Measurements from ENCODE around the gene PTPRD.
"Not testable (repeated sequence)": the region's sequence is repeated elsewhere in the genome, so short reads cannot be mapped to it uniquely, and the experiment has no call there.

The PTPRD gene

DNA sequence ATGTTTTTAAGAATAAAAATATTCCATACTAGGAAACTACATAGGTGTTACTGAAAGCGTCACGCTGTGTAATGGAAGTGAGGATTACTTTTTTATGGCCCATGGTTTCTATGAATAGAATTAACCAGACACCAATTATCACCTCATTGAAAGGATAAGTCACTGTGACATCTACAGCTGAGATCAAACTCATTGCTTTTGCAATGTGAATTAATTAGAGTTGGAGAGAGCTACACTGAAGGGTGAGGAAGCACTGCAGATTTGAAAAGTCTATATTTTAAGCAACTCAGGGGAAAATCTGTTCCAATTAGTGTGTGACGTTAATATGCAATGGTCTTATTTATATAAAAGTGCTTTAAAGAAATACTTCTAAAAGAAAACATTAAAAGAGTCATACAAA is 1513.2 kb downstream of the PTPRD start:
- POLR2A ChIA-PET = no interaction called here
- CTCF ChIA-PET = no interaction called here
- no peak overlapping the region for H3K27ac ChIP-seq (ENCODE audit: extremely low read depth, low read depth, low read length)

DNA sequence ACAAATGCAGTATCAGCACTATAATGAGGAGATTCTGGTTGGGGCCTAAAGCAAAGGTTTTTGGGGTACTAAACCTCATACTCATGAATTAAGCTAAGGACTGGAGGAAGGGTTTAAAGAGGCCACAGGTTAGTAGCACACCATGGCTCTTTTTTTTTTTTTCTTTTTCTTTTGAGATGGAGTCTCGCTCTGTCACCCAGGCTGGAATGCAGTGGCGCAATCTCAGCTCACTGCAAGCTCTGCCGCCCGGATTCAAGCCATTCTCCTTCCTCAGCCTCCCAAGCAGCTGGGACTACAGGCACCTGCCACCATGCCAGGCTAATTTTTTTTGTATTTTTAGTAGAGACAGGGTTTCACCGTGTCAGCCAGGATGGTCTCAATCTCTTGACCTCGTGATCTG is 1515.5 kb downstream of the PTPRD start:
- CTCF ChIA-PET = interaction anchor here (0.7 kb wide), 1 partner anchor 1493 kb away, joined by 3 read pairs; no protein-coding TSS in a partner anchor
- H3K4me3 ChIP-seq (ENCODE audit: low read depth, low read length); H3K9me3 ChIP-seq (ENCODE audit: control insufficient read depth, insufficient read depth, low read depth, low read length); H3K27ac ChIP-seq (ENCODE audit: extremely low read depth, low read depth, low read length); H3K4me1 ChIP-seq (ENCODE audit: control insufficient read depth, insufficient read depth, low read length); H3K36me3 ChIP-seq (ENCODE audit: control insufficient read depth in 2 of 2, insufficient read depth in 1 of 2, low read length in 2 of 2); POLR2A ChIA-PET: not testable (repeated sequence)

More for the DNA sequence above, 1513.2 kb downstream of the PTPRD start:
- Histone ChIP-seq H3K9me3 (ENCODE audit: control insufficient read depth, insufficient read depth, low read depth, low read length) (no peaks in the 10 kb centered on the region), H3K4me3 (ENCODE audit: low read depth, low read length) (no peak overlapping the region), H3K36me3 (ENCODE audit: control insufficient read depth in 2 of 2, insufficient read depth in 1 of 2, low read length in 2 of 2) (no peaks in the 10 kb centered on the region), H3K4me1 (ENCODE audit: control insufficient read depth, insufficient read depth, low read length) (no peaks in the 10 kb centered on the region)
- TF ChIP-seq ZNF658 (tag by site-specific recombination; IDR thresholded peaks at IDR 0.05) (no peak), ZNF19 (tag by site-specific recombination; IDR thresholded peaks at IDR 0.05; ENCODE audit: low read depth) (no peak), KLF16 (tag by site-specific recombination; IDR thresholded peaks at IDR 0.05) (no peak), ZNF140 (tag by site-specific recombination; IDR thresholded peaks at IDR 0.05) (no peak), SP2 (tag by site-specific recombination; IDR thresholded peaks at IDR 0.05) (no peak), ZNF133 (tag by site-specific recombination; IDR thresholded peaks at IDR 0.05) (no peak), SALL2 (tag by site-specific recombination; IDR thresholded peaks at IDR 0.05; ENCODE audit: borderline replicate concordance) (no peak), ZNF37A (tag by site-specific recombination; IDR thresholded peaks at IDR 0.05) (no peak), ZNF530 (tag by site-specific recombination; IDR thresholded peaks at IDR 0.05; ENCODE audit: low read depth) (no peak), YY1 (tag by site-specific recombination; IDR thresholded peaks at IDR 0.05) (no peak), ZNF76 (tag by site-specific recombination; IDR thresholded peaks at IDR 0.05; ENCODE audit: borderline replicate concordance, low read depth) (no peak), ZNF777 (tag by site-specific recombination; IDR thresholded peaks at IDR 0.05; ENCODE audit: borderline replicate concordance) (no peak), KLF10 (tag by site-specific recombination; IDR thresholded peaks at IDR 0.05) (no peak)
- TF ChIP-seq, protein P1, sequence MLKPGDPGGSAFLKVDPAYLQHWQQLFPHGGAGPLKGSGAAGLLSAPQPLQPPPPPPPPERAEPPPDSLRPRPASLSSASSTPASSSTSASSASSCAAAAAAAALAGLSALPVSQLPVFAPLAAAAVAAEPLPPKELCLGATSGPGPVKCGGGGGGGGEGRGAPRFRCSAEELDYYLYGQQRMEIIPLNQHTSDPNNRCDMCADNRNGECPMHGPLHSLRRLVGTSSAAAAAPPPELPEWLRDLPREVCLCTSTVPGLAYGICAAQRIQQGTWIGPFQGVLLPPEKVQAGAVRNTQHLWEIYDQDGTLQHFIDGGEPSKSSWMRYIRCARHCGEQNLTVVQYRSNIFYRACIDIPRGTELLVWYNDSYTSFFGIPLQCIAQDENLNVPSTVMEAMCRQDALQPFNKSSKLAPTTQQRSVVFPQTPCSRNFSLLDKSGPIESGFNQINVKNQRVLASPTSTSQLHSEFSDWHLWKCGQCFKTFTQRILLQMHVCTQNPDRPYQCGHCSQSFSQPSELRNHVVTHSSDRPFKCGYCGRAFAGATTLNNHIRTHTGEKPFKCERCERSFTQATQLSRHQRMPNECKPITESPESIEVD (tag by site-specific recombination; IDR thresholded peaks at IDR 0.05) = no peak
- TF ChIP-seq, protein P2, sequence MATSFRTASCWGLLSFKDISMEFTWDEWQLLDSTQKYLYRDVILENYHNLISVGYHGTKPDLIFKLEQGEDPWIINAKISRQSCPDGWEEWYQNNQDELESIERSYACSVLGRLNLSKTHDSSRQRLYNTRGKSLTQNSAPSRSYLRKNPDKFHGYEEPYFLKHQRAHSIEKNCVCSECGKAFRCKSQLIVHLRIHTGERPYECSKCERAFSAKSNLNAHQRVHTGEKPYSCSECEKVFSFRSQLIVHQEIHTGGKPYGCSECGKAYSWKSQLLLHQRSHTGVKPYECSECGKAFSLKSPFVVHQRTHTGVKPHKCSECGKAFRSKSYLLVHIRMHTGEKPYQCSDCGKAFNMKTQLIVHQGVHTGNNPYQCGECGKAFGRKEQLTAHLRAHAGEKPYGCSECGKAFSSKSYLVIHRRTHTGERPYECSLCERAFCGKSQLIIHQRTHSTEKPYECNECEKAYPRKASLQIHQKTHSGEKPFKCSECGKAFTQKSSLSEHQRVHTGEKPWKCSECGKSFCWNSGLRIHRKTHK (tag by site-specific recombination; IDR thresholded peaks at IDR 0.05) = no peak
- TF ChIP-seq, protein P3, sequence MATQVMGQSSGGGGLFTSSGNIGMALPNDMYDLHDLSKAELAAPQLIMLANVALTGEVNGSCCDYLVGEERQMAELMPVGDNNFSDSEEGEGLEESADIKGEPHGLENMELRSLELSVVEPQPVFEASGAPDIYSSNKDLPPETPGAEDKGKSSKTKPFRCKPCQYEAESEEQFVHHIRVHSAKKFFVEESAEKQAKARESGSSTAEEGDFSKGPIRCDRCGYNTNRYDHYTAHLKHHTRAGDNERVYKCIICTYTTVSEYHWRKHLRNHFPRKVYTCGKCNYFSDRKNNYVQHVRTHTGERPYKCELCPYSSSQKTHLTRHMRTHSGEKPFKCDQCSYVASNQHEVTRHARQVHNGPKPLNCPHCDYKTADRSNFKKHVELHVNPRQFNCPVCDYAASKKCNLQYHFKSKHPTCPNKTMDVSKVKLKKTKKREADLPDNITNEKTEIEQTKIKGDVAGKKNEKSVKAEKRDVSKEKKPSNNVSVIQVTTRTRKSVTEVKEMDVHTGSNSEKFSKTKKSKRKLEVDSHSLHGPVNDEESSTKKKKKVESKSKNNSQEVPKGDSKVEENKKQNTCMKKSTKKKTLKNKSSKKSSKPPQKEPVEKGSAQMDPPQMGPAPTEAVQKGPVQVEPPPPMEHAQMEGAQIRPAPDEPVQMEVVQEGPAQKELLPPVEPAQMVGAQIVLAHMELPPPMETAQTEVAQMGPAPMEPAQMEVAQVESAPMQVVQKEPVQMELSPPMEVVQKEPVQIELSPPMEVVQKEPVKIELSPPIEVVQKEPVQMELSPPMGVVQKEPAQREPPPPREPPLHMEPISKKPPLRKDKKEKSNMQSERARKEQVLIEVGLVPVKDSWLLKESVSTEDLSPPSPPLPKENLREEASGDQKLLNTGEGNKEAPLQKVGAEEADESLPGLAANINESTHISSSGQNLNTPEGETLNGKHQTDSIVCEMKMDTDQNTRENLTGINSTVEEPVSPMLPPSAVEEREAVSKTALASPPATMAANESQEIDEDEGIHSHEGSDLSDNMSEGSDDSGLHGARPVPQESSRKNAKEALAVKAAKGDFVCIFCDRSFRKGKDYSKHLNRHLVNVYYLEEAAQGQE (tag by site-specific recombination; IDR thresholded peaks at IDR 0.05) = no peak
- TF ChIP-seq, protein P4, sequence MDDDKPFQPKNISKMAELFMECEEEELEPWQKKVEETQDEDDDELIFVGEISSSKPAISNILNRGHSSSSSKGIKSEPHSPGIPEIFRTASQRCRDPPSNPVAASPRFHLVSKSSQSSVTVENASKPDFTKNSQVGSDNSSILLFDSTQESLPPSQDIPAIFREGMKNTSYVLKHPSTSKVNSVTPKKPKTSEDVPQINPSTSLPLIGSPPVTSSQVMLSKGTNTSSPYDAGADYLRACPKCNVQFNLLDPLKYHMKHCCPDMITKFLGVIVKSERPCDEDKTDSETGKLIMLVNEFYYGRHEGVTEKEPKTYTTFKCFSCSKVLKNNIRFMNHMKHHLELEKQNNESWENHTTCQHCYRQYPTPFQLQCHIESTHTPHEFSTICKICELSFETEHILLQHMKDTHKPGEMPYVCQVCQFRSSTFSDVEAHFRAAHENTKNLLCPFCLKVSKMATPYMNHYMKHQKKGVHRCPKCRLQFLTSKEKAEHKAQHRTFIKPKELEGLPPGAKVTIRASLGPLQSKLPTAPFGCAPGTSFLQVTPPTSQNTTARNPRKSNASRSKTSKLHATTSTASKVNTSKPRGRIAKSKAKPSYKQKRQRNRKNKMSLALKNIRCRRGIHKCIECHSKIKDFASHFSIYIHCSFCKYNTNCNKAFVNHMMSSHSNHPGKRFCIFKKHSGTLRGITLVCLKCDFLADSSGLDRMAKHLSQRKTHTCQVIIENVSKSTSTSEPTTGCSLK (tag by site-specific recombination; IDR thresholded peaks at IDR 0.05) = no peak
- TF ChIP-seq, protein P5, sequence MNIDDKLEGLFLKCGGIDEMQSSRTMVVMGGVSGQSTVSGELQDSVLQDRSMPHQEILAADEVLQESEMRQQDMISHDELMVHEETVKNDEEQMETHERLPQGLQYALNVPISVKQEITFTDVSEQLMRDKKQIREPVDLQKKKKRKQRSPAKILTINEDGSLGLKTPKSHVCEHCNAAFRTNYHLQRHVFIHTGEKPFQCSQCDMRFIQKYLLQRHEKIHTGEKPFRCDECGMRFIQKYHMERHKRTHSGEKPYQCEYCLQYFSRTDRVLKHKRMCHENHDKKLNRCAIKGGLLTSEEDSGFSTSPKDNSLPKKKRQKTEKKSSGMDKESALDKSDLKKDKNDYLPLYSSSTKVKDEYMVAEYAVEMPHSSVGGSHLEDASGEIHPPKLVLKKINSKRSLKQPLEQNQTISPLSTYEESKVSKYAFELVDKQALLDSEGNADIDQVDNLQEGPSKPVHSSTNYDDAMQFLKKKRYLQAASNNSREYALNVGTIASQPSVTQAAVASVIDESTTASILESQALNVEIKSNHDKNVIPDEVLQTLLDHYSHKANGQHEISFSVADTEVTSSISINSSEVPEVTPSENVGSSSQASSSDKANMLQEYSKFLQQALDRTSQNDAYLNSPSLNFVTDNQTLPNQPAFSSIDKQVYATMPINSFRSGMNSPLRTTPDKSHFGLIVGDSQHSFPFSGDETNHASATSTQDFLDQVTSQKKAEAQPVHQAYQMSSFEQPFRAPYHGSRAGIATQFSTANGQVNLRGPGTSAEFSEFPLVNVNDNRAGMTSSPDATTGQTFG (tag by site-specific recombination; IDR thresholded peaks at IDR 0.05; ENCODE audit: borderline replicate concordance) = no peak
